ENCODE measurements around the gene CFAP299. TPM values are rescaled to one million over a fixed set of nuclear protein-coding genes. Genes with fewer than 3 reads are reported as not detected.

The CFAP299 gene
- total and polyA plus RNA-seq, 2 of the 13 experiments (the other 11 are each of a cell fraction or from before 2014, with no cell fraction given) = not detected

DNA sequence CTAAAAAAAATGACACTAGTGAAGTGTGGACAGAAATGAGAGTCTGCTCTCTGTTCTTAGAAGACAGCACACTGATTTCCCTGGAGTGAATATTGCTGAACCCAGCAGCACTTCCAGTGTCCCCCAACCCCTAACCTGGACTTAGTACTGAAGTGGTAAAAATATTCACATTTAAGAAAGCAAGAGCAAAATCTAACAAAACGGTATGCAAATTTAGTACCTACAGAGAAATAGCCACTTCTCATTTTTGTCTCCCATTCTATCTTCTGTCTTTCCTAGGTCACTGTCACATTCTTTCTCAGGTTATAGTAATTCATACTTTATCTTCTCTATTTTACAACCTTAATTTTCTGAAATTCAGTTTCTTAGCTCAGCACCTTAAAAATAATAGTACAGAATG, 274.7 kb downstream of the CFAP299 start:
- FAIRE-seq = no peak
- H3K9me3 ChIP-seq (ENCODE audit: low read length) = no peaks in the 10 kb centered on the region
- in situ Hi-C loops (cut with HindIII; ENCODE audit: extremely low pct_ligation_motif_present, low pct_unique_long_range_greater_than_20kb) (no loop called here), intact Hi-C loops (cut with micrococcal nuclease; ENCODE audit: unreplicated experiment) (no loop called here)
- no peaks in the 10 kb centered on the region for H3K27me3 ChIP-seq (ENCODE audit: control insufficient read depth in 1 of 2, insufficient read depth in 2 of 2, low read length in 2 of 2)
- H2AFZ ChIP-seq (ENCODE audit: low read length) = no peak overlapping the region
- no peak for ATAC-seq
- no peaks in the 10 kb centered on the region for H3K36me3 ChIP-seq (replicated peaks in 1 of 2; ENCODE audit: control insufficient read depth in 1 of 2, insufficient read depth in 2 of 2, low read length in 2 of 2)
- no peak overlapping the region for H3K4me3 ChIP-seq (replicated peaks in 1 of 3; ENCODE audit: insufficient read depth in 1 of 3, low read depth in 2 of 3, low read length in 3 of 3)
- no TSS peak for BruUV-seq (replicated peaks)
- H3K4me1 ChIP-seq (ENCODE audit: insufficient read depth, low read length) = no peaks in the 10 kb centered on the region
- POLR2A ChIA-PET = no interaction called here
- H3K9ac ChIP-seq (ENCODE audit: insufficient read depth, low read depth, low read length) = no peak overlapping the region
- CTCF ChIA-PET (ENCODE audit: low intra/inter-chr PET ratio, low total read pairs) = no interaction called here
- H3K4me2 ChIP-seq (ENCODE audit: low read depth, low read length) = no peak overlapping the region
- no peaks in the 10 kb centered on the region for H4K20me1 ChIP-seq (ENCODE audit: insufficient read depth, low read length)
- H3K79me2 ChIP-seq (ENCODE audit: insufficient read depth, low read length) = no peaks in the 10 kb centered on the region
- no peak for TF ChIP-seq AGO2 (optimal IDR thresholded peaks at IDR 0.05; ENCODE audit: low read depth, low read length)
- TF ChIP-seq, protein P1, sequence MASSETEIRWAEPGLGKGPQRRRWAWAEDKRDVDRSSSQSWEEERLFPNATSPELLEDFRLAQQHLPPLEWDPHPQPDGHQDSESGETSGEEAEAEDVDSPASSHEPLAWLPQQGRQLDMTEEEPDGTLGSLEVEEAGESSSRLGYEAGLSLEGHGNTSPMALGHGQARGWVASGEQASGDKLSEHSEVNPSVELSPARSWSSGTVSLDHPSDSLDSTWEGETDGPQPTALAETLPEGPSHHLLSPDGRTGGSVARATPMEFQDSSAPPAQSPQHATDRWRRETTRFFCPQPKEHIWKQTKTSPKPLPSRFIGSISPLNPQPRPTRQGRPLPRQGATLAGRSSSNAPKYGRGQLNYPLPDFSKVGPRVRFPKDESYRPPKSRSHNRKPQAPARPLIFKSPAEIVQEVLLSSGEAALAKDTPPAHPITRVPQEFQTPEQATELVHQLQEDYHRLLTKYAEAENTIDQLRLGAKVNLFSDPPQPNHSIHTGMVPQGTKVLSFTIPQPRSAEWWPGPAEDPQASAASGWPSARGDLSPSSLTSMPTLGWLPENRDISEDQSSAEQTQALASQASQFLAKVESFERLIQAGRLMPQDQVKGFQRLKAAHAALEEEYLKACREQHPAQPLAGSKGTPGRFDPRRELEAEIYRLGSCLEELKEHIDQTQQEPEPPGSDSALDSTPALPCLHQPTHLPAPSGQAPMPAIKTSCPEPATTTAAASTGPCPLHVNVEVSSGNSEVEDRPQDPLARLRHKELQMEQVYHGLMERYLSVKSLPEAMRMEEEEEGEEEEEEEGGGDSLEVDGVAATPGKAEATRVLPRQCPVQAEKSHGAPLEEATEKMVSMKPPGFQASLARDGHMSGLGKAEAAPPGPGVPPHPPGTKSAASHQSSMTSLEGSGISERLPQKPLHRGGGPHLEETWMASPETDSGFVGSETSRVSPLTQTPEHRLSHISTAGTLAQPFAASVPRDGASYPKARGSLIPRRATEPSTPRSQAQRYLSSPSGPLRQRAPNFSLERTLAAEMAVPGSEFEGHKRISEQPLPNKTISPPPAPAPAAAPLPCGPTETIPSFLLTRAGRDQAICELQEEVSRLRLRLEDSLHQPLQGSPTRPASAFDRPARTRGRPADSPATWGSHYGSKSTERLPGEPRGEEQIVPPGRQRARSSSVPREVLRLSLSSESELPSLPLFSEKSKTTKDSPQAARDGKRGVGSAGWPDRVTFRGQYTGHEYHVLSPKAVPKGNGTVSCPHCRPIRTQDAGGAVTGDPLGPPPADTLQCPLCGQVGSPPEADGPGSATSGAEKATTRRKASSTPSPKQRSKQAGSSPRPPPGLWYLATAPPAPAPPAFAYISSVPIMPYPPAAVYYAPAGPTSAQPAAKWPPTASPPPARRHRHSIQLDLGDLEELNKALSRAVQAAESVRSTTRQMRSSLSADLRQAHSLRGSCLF (CRISPR knock-in tag; IDR thresholded peaks at IDR 0.05; ENCODE audit: borderline replicate concordance) = no peak
- TF ChIP-seq, protein P2, sequence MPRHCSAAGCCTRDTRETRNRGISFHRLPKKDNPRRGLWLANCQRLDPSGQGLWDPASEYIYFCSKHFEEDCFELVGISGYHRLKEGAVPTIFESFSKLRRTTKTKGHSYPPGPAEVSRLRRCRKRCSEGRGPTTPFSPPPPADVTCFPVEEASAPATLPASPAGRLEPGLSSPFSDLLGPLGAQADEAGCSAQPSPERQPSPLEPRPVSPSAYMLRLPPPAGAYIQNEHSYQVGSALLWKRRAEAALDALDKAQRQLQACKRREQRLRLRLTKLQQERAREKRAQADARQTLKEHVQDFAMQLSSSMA (CRISPR knock-in tag; IDR thresholded peaks at IDR 0.05) = no peak
- TF ChIP-seq GPN1 (CRISPR knock-in tag; IDR thresholded peaks at IDR 0.05; ENCODE audit: borderline replicate concordance) = no peak
- no peak for TF ChIP-seq ZNF841 (CRISPR knock-in tag; IDR thresholded peaks at IDR 0.05; ENCODE audit: borderline replicate concordance)
- no peak for TF ChIP-seq ZBTB3 (CRISPR knock-in tag; IDR thresholded peaks at IDR 0.05; ENCODE audit: borderline replicate concordance, low read depth)
- TF ChIP-seq ZFP37 (CRISPR knock-in tag; IDR thresholded peaks at IDR 0.05; ENCODE audit: borderline replicate concordance) = no peak
- WGBS (ENCODE audit: low lambda C conversion rate) = 0% methylated on average over 1 of the region's 1 CpG
- H3K27ac ChIP-seq (ENCODE audit: extremely low read length, insufficient read depth, low read length) = no peak overlapping the region
- no peak for DNase-seq (ENCODE audit: low spot score)

Data from HepG2 (cell line).